Adipocyte (in vitro differentiated cells): ENCODE data around the gene SPACA7.

Experiments used
- DNase-seq: peaks from one replicate; pipeline ENCODE4 v3.0.0-alpha.2; 2015; ENCODE audit warnings: low read depth
- H3K27me3 ChIP-seq: replicated peaks from 2 replicates; pipeline ENCODE4 v1.7.0; 2013; ENCODE audit warnings: mild to moderate bottlenecking, low read length, moderate library complexity; ENCODE audit not compliant: control insufficient read depth, insufficient read depth
- H3K36me3 ChIP-seq: 2 replicates; pipeline ENCODE4 v1.7.0; 2013; ENCODE audit warnings: low read length, mild to moderate bottlenecking, moderate library complexity; ENCODE audit not compliant: control insufficient read depth, insufficient read depth, severe bottlenecking
- H3K4me1 ChIP-seq: 2 replicates; pipeline ENCODE4 v1.7.0; 2013; ENCODE audit warnings: mild to moderate bottlenecking, low read length, moderate library complexity; ENCODE audit not compliant: control insufficient read depth, insufficient read depth
- H3K4me3 ChIP-seq: 2 replicates; pipeline ENCODE4 v1.7.0; 2013; ENCODE audit warnings: mild to moderate bottlenecking, low read length, moderate library complexity
- H3K9ac ChIP-seq: 2 replicates; pipeline ENCODE4 v1.7.0; 2013; ENCODE audit warnings: mild to moderate bottlenecking, low read length, moderate library complexity
- H3K9me3 ChIP-seq: 2 replicates; pipeline ENCODE4 v1.7.0; 2013; ENCODE audit warnings: mild to moderate bottlenecking, low read length, moderate library complexity; ENCODE audit not compliant: control insufficient read depth

SPACA7 gene, protein sequence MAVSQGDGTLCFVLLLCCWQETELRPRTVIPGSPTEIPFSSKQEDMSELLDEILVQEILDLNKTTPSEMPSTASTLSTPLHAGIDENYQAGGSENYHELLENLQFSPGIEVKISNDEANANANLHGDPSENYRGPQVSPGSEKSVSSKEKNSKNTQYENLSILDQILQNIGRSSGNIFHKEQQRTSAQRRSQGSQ

GRCh38 chr13:112376050-112376681, at the start of gene SPACA7:
Gene SPACA7 (plus strand): TSS chr13:112376355. CDS start chr13:112376386, 31 bp downstream.
- no peak within 1 kb of the TSS for H3K4me3 ChIP-seq
- H3K36me3 ChIP-seq: no peaks in the 10 kb centered on the region
- DNase-seq: no peak
- H3K9ac ChIP-seq: no peak within 1 kb of the TSS
- H3K9me3 ChIP-seq: peaks cover 3% of the 10 kb centered on the region
- no peaks in the 10 kb centered on the region for H3K27me3 ChIP-seq
- no peaks in the 10 kb centered on the region for H3K4me1 ChIP-seq

GRCh38 chr13:112326821-112327370, 49.3 kb upstream of the SPACA7 start:
- Histone ChIP-seq H3K4me3 (no peak overlapping the region), H3K9me3 (no peaks in the 10 kb centered on the region), H3K36me3 (no peaks in the 10 kb centered on the region), H3K27me3 (peaks cover 11% of the 10 kb centered on the region), H3K4me1 (no peaks in the 10 kb centered on the region), H3K9ac (no peak overlapping the region)
- no peak for DNase-seq

GRCh38 chr13:112328936-112329335, 47.2 kb upstream of the SPACA7 start:
- Histone ChIP-seq H3K36me3 (no peaks in the 10 kb centered on the region), H3K9ac (no peak overlapping the region), H3K9me3 (no peaks in the 10 kb centered on the region), H3K27me3 (peaks cover 21% of the 10 kb centered on the region), H3K4me1 (no peaks in the 10 kb centered on the region), H3K4me3 (no peak overlapping the region)
- DNase-seq: no peak

DNA sequence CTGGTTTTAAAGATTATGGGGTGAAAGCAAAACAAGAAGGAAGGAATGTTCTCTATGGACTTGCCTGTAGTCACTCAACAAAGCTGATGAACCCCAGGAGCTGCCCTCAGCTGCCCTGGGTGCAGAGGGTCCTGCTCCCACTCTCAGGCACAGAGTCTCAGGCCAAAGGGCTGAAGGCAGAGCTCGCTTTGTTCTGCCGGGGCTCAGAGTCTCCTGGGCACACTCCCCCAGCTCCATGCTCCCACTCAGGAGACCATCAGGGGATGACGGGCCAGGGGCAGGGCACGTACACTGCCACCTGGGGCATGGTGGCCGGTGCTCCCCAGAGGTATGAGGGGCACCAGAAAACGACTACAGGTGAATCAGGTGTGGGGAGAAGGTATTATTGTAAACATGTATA, 46.8 kb upstream of the SPACA7 start:
- Histone ChIP-seq H3K36me3 (no peaks in the 10 kb centered on the region), H3K27me3 (peaks cover 21% of the 10 kb centered on the region), H3K9ac (no peak overlapping the region), H3K4me1 (no peaks in the 10 kb centered on the region), H3K4me3 (no peak overlapping the region), H3K9me3 (no peaks in the 10 kb centered on the region)
- no peak for DNase-seq

- no peak for DNase-seq
- Histone ChIP-seq H3K9ac (no peak overlapping the region), H3K27me3 (peaks cover 20% of the 10 kb centered on the region), H3K9me3 (no peaks in the 10 kb centered on the region), H3K4me1 (no peaks in the 10 kb centered on the region), H3K36me3 (no peaks in the 10 kb centered on the region), H3K4me3 (no peak overlapping the region)
Observed at GRCh38 chr13:112330066-112330465, 46.1 kb upstream of the SPACA7 start.

DNA sequence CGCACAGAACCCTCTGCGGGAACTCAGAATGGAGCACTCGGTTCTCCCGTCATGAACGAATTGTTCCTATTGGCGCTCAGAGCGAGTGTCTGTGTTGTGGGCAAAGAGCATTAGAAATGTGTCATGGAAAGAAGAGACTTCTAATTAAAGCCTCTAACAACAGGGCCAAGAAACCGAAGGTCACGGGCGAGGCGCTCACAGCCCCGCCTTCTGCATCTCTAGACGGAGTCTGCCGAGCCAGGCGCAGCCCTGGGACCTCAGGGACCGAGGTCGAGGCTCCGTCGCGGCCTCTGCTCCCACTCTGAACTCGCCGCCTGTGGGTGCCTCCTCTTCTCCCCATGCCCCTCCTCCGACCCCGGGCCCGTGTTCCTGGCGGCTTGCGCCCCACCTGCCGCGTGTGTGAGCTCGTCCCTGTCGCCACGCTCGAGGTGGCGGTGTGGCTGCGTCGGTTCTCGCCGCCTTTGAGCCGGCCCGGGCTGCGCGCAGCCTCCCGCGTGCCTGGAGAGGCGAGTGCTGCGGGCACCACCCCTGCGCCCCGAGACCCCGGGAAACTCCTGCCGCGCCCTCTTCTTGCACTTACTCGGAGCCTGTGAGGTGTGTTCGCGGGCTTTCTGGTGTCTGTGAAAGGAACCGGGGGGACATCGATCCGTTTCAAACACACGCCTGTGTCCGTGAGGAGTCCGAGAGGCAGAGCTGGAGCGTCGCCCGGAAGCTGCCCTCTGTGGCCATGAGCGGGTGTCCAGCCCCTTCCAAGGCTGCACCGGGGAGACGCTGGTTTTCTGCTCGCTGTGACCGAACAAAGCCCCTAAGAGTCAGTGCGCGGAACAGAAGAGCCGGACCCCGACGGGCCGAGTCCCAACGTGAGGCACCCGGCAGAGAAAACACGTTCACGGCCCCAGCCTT, 45.4 kb upstream of the SPACA7 start:
- Histone ChIP-seq H3K4me3 (no peak overlapping the region), H3K27me3 (peaks cover 17% of the 10 kb centered on the region), H3K9me3 (no peaks in the 10 kb centered on the region), H3K4me1 (no peaks in the 10 kb centered on the region), H3K9ac (no peak overlapping the region), H3K36me3 (no peaks in the 10 kb centered on the region)
- no peak for DNase-seq

DNA sequence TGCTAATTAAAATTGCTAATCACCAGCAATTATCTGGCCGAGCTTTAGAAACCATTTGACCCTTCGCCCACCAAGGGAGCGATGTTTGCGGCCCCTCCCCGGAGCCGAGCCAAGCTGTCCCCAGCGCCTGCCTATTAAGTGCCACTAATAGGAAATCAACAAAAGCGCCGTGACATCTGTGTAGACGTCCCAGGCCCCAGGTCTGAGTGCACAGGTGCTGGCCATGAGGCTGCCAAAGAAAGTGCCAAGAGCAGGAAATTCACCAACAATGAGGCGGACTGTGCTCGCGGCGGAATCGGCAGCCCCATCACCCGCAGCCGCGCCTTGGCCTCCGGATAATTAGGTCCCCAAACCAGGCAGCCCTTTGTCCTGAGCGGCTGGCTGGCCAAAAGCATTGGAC, 44.5 kb upstream of the SPACA7 start:
- DNase-seq: no peak
- no peaks in the 10 kb centered on the region for H3K36me3 ChIP-seq
- H3K9ac ChIP-seq: no peak overlapping the region
- H3K9me3 ChIP-seq: peaks cover 2% of the 10 kb centered on the region
- H3K27me3 ChIP-seq: peaks cover 17% of the 10 kb centered on the region
- H3K4me1 ChIP-seq: no peaks in the 10 kb centered on the region
- no peak overlapping the region for H3K4me3 ChIP-seq

GRCh38 chr13:112332727-112333126, 43.4 kb upstream of the SPACA7 start:
- DNase-seq: no peak
- no peaks in the 10 kb centered on the region for H3K36me3 ChIP-seq
- H3K4me1 ChIP-seq: no peaks in the 10 kb centered on the region
- no peak overlapping the region for H3K4me3 ChIP-seq
- H3K9me3 ChIP-seq: peaks cover 10% of the 10 kb centered on the region
- H3K27me3 ChIP-seq: peaks cover 15% of the 10 kb centered on the region
- H3K9ac ChIP-seq: no peak overlapping the region

- Histone ChIP-seq H3K4me1 (no peaks in the 10 kb centered on the region), H3K9me3 (peaks cover 10% of the 10 kb centered on the region), H3K4me3 (no peak overlapping the region), H3K27me3 (peaks cover 14% of the 10 kb centered on the region), H3K9ac (no peak overlapping the region), H3K36me3 (no peaks in the 10 kb centered on the region)
- no peak for DNase-seq
Observed at GRCh38 chr13:112333756-112334543, 42.2 kb upstream of the SPACA7 start.

DNA sequence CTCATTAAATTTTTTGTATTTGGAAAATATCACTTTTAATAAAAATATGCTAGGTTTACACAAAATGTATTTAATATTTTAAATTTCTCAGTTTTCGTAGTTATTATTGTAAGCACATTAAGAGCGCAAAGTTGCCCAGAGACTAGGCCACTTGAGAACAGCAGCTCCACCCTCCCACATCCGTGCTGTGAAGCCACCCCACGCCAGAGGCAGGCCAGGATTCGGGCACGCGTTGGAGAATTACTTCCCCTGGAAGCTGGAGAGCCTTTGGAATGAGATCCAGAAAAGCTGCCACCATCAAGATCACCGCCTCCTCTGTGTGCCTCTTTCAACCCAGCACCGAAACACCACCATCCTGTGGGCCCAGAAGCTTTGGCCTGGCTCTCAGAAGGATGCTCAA, 41.0 kb upstream of the SPACA7 start:
- DNase-seq: no peak
- Histone ChIP-seq H3K27me3 (peaks cover 12% of the 10 kb centered on the region), H3K9ac (no peak overlapping the region), H3K36me3 (no peaks in the 10 kb centered on the region), H3K4me1 (no peaks in the 10 kb centered on the region), H3K4me3 (no peak overlapping the region), H3K9me3 (peaks cover 10% of the 10 kb centered on the region)
